HG02943 (cell line): ENCODE data around the gene OXER1.

ENCODE experiments used
- ATAC-seq: cut with Tn5 transposase; IDR thresholded peaks from one replicate; pipeline ENCODE4 v1.9.1; 2021; ENCODE audit warnings: mild to moderate bottlenecking, low read depth, moderate library complexity; ENCODE audit not compliant: unreplicated experiment

OXER1 gene

DNA sequence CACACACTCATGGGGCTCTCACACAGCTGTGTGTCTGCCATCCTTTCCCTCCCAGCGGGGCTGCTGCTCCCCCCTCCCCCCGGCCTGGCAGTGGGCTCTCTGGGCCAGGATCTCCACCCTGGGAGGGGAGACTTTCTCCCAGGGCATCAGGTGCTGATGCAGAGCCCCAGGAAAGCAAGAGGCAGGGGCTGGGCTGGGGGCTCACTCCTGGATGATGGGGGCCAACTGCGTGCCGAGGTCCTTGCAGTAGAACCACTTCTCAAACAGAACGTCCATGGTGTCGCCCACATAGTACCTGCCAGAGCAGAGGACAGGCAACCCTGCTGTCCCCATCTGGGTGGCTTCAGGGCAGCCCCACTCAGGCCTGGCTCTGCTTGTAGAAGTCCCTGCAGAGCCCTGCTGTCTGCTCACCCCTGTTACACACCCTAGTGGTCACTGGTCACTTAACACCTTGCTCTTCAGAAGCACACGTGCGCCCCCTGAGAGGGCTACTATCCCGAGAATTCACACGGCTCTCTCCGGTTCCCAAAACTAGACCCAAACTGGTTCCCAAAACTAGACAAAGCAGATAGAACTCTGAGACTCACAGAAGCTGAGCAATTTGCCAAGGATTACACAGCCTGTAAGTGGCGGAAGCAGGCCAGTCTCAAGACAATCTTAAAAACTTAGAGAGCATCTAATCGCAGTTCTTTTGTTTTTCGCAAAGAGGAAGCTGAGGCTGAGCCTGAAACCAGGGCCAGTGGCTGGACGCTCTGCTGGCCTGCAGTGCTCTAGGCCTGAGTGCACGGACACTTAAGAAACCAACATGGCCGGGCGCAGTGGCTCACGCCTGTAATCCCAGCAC, 6.6 kb upstream of the OXER1 start:
- no peak for ATAC-seq

DNA sequence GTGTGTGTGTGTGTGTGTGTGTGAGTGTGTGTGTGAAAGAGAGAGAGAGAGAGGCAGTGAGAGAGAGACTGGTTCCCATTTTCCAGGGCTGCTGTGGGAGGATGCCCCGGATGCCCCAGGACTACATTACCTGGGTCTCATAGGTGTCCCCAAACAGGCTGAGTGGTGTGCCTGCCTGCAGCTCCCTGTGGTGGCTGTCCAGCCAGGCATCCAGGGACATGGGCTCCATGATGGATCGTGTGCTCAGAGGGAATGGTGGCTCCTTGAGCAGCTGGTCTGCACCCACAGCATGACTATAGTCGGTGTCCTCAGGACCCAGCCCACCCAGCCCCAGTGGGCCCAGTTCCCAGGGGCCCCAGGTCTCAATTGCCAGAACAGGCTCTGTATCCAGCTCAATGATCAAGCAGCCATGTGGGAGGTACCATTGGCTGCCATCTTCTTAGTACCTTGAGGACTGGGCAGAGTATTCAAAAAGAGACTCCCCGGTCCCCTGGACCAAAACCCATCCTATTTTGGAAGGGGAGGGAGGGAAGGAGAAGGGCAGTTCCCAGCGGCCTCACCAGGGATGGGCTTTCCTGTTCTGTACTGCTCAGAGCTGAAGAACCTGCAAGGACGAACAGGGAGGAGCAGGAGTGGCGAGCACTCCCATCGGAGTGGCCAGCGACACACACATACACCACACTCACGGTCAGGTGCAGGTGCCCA, 5.8 kb upstream of the OXER1 start:
- no peak for ATAC-seq

DNA sequence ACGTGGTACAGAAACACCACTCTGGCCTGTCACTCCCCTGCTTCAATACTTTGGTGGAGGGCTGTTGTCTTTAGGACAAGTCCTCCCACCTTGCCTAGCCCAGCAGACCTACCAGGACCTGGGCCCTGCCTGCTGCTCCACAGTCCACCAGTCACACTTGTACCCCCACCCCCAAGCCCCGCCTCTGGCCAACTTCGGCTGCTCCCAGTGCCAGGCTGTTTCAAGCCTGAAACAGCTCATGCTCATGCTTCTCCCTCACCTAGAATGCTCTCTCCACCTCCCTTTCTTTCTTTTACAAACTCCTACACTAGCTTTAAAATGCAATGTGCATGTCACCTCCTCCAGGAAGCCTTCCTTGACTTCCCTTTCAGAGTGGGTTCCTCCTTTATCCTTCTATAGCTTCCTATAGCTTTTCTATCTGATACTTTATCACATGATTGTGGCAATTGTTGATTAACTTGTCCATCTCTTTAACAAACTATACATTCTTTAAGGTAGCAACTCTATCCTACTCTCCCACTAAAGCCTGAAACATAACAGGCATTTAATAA, 4.8 kb upstream of the OXER1 start:
- no peak for ATAC-seq

DNA sequence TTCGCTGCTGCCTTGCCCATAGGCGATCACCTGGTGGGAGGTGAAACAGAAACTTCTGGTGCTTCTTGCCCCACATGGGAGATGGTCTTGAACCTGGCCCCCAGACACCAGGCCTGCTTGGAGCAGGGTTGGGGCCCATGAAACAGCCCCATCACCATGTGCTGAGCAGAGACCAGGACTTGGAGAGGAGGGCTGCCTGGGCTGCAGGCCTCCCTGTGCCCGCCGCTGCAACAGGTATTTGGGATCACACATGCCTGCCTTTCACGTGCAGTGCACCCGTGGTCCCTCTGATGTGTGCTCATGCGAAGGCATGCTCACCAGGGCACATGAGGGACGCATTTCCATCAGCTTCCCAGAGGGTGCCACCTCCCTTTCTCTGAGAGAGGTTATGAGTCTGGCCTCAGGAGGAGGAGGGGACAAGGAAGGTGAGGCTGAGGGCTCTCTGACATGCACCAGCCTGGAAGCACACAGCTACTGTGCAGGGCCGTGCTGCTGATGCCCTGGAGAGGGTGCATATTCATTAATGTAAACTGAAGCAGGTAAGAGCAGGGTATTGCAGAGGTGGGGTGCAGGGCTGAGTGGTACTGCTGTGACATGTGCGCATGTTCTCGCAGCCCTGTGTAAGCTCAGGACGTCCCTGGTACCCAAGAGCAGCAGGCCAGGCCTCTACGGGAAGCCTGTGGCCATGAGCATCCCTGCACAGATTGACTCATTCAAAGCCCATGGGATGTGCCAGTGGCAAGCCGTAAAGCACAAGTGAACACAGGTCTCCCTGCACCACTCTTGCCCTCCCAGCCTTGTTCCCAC, 4.2 kb upstream of the OXER1 start:
- ATAC-seq = no peak

DNA sequence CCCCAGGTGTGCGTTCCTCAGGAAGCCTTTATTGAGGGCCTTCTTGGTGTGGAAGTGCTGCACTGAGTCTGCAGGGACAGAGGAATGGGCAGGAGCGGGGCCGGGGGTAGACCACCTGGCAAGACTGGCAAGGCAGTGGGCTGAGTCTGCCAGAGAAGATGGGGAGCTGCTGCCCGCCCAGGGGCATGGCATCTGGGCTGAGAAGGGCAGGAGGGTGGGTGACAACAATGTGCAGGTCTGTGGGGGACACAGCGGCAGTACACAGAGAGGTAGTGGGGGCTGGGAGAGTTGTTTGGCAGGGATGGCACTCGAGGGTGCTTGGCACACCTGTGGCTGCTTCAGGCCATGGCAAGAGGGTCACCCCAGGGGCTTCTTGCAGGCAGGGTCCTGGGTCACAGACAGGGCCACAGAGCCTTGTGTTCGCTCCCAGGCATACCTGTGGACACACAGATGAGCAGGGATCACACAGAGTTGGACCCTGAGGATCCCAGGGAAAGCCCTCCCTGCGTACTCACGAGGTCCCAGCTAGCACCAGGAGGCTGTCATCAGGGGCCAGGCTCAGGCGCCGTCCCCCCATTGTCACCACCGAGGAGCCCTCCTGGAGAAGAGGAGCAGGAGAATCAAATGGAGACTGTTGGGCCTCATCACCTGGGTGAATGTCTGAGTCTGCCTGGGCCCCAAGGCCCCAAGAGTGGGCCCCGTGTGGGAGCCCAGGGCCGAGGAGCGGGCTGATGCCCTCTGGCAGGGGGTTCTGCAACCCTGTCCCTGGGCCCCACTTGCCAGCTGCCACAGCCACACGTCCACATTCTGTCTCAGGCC, 3.4 kb upstream of the OXER1 start:
- ATAC-seq = no peak

DNA sequence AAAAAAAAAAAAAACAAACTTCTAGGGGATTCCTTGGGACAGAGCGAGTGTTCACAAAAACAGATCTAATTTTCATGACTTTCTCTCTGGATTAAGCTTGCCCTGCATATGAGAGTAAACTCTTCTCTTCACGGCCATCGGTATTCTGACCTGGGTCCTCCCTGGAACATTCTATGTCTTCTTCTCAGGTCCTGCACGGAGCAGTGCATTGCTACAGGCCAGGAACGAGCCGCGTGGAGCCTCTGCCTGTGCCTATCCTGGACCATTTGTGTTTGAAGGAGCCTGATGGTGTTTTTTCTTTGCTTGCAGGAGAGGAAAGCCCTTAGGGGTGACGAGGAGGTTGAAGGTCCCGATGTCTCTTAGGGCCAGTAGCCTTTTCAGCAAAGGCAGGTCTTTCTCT, 1.8 kb upstream of the OXER1 start:
- no peak for ATAC-seq

DNA sequence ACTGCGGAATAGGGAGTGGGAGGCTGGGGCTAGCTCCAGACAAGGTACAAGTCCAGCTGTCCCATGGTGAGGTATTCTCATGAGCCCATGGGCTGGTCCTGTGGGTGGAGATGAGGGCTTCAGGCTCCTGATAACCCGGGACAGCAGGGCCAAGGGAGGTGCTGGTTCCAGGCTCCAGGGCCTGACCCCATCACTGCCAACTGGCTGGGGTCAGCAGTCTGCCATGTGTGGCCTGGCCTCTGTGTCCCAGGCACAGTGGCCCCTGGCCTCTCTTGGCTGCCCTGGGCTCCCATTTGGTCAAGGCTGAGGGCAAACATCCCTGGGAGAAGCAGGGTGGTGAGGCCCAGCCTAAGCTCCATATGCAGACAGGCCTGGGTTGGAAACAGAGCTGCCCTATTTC, 966 bp upstream of the OXER1 start:
- no peak for ATAC-seq

DNA sequence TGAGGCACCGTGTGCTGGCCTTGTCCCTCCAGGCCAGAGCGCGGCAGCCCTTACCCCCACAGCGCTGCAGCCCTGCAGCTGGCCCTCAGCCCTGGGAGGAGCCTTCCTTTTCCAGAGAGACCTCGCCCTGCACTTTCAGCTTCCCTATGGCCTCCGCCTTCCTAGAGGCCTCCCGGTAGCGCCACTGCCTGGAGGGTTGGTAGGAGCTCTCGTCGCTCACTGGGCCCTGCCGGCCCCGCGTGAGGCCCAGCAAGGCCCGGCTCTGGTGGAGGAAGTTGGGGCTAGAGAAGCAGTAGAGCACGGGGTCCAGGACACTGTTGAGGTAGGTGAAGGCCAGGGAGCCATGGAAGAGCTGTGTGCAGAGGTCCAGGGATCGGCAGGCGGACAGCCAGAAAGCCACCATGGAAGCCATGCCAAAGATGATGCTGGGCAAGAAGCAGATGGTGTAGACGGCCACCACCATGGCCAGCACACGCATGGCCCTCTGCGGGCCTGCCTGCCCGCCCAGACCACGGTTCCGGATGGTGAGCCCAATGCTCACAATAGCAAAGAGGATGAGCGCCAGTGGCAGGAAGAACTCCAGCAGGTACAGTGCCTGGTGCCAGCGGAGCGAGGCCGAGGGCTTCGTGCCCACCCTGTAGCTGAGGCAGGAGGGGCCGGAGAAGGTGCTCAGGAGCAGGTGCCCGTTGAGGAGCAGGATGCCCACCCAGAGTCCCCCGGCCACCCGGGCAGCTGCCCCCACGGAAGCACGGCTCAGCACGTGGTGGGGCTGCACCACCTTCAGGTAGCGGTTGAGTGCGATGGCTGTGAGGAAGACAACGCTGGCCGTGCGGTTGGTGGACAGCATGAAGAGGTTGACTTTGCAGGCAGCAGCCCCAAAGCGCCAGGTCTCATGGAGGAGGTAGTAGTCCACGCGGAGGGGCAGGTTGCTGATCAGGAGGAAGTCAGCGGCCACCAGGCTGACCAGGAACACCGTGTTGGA, 821 bp downstream of the OXER1 start:
- no peak for ATAC-seq

DNA sequence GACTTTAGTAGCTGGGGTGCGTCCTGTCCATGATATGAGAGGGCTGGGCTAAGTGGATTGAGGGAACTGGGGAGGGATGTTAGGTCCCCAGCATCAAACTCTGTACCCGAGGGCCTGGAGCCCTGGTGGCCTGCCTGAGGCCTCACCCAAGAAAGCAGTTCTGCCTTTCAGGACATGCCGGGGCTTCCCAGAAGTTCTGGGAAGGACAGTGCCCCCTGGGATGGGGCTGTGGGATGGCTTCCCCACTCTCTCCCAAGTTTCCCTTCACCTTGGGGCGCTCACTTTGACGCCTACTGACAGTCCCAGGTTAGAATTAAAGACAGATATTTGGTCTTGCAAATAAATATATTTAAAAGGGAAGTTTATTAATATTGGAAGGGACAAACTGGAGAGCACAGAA, 1.8 kb downstream of the OXER1 start:
- ATAC-seq = no peak

DNA sequence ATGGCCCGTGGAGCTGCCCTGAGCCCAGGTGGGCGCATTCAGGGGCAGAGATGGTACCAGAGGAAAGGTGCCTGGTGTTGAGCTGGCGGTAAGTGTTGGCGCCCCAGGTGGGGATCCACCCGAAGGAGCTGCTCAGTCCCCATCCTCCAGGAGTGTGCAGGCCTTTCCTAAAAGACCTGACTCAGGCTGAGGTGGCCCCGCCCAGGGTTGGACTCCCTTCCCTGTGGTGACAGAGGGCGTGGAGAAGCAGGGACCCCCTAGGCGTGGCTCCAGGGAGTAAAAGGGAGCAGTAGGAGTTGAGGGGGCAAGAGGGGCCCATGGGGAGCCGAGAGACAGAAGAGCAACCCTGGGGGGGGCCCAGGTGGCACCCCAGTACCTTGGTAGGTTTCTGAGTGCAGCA, 2.4 kb downstream of the OXER1 start:
- no peak for ATAC-seq

DNA sequence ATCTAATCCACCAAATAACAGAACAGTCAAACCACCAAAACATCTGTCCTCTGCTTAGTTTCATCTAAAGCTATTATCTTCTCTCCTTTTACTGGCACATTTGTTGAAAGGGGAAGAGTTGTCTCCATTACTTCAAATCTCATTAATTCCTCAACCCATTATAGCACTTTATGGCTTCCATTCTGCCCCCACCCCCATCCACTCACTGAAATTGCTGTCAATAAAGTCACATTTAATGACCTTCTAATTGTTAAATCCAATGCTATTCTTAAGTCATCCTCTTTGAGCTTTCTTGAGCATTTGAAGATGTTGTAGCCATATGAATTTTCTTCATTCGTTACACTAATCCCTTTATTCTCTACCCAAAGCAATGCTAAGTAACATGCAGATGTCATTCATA, 5.2 kb downstream of the OXER1 start:
- ATAC-seq = no peak

DNA sequence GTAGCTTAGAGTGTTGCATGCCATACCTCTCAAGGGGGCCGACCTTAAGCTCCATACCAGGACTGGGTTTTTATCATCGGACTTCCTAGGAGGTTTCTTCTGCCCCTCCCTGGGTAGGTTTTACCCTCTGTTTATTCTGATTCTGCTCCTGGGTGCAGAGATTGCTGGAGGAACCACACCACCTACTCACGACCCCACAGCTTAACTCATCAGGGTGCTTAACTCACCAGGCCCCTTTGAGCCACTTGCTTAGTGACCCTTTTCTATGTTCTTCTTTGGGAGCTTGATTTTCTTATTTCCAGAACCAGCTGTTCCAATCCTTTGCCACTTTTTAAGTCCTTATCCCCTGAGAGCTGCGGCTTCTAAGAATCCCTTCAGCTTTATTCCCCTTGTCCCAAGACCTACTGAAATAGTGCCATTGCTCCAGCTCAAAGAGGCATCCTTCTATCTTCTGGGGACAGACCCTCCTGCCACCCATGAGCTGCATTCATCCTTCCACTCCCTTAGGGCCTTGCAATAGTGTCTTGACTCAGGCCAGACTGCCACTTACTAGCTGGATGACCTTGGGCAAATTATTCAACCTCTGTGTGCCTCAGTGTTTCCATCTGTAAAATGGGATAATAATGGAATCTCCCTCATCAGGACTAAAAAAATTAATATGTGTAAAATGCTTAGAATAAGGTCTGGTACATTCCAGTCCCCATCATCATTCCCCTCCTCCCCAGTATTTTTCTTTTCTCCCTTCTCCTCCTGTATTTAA, 5.8 kb downstream of the OXER1 start:
- ATAC-seq = no peak

DNA sequence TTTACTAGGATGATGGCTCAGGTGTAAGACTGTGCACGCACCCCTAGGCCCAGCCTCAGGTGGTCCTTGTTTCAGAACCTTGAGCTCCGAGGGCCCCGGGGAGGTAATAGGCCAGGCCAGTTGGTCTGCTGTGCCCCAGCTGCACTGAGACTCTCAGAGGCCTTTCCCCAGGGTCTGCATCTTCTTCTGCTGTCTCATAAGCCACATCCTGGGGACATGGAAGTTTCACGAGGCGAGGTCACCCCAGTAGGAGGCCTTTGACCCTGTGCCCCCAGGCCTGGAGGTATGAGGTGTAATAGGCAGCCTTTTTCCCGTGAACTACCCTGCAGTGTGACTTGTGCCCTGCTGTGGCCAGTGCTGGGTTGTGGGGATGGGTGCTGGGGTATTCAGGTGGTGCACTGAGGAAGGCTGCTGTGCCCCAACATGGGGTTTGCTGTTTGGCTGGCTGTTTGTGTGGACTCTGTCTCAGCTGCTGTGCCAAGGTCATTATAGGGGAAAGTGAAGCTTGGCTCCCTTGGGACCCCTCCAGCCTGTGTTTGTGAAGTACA, 6.9 kb downstream of the OXER1 start:
- no peak for ATAC-seq

DNA sequence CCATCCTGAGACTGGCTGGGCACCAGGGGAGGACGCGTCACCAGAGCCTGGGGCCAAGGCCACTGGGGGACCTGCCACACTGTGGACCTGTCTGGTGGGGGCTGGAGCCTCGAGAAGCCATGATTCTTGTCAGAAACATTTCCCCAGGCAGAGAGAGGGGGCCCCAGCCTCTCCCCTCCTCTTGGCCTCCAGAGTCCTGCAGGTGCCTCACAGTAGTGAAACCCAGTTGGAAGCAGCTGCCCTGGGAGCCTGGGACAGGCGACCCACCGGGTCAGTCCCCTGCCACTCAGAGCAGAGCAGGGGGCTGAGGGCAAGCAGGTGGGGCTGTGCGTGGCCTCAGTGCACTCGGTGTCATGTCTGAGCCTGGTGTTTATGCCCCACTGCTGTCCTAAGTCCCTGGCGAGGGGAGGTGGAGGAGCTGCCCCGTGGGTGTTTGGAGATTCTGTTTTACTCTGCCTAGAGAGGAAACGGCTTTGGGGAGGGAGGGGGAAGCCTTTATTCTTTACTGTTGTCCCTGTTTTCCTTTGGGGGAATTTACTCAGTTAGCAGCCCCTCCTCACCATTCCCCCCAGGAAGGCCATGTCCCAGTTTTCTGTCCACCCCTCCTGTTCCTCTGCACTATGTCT, 7.7 kb downstream of the OXER1 start:
- ATAC-seq = no peak

DNA sequence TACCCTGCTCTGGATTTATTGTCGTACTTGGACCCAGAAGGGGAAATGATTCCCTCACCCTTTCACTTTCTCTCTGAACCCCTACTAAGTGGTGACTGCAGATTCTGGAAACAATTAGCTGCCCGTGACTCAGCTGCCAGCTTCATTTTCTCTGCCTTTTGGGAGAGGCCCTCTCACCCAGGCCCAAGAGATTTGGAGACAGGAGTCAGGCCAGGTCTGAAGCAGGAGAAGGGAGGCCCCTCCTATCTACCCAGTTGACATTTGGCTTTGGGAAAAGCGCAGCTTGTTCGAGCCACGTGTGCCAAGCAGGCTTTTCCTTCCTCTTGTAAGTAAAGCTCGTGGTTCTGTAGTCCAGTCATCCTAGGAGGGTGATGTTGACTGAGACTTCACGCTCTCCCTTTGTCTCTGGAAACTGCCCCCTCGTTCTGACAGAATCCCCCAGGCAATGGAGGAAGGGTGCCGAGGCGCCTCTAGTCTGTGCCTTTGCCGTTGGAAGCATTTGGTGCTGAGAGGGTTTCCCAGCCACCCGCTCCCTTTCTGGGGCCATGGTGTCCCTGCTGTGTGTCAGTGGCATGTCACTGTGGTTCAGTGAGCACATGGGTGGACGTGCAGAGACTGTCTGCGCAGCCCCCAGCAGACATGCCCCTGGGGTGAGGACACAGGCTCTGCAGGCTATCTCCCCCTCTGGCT, 8.6 kb downstream of the OXER1 start:
- no peak for ATAC-seq

DNA sequence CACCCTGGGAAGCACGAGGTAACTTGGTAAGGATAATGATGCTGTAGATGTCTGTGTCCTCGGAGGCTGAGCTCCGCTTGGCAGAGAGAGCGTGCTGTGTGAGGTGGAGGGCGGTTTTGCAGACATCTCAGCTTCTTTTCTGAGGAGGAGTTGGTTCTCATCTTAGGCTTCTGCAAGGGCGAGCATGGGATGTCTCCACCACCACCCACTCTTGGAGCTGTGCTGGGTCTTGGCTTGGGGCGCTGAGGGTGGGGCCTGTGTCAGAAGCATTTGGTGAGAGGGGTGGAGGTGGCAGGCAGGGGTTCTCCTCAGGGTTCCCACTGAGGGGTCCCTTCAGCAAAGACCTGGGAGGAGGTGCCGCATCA, 9.2 kb downstream of the OXER1 start:
- ATAC-seq = peak; percentile 5
